BE2C (cell line): ENCODE measurements around the gene LCE1B.

Experiments used
- DNase-seq: peaks from one replicate; pipeline ENCODE4 v3.0.0-alpha.2; 2020
- H3K27me3 ChIP-seq: fragments of 250-450 bp; sonication (Bioruptor Pico); 2 replicates; pipeline ENCODE4 v1.5.1; 2020; ENCODE audit warnings: mild to moderate bottlenecking
- H3K36me3 ChIP-seq: fragments of 250-450 bp; sonication (Bioruptor Pico); 2 replicates; pipeline ENCODE4 v1.5.1; 2020; ENCODE audit warnings: mild to moderate bottlenecking
- H3K4me1 ChIP-seq: fragments of 250-450 bp; sonication (Bioruptor Pico); 2 replicates; pipeline ENCODE4 v1.5.1; 2020
- H3K4me3 ChIP-seq: 2 replicates; pipeline ENCODE4 v1.5.1; 2011; ENCODE audit warnings: low read depth, low read length
- H3K9me3 ChIP-seq: fragments of 250-450 bp; sonication (Bioruptor Pico); 2 replicates; pipeline ENCODE4 v1.5.1; 2020
- CTCF ChIP-seq: IDR thresholded peaks from 2 replicates; pipeline ENCODE4 v1.5.1; 2012; ENCODE audit warnings: mild to moderate bottlenecking, low read depth, low read length

LCE1B gene

GRCh38 chr1:152842556-152842955 is 30.8 kb downstream of the LCE1B start, which contains the start of gene LCE6A:
LCE6A (plus strand) TSS chr1:152842856; CDS start chr1:152843521, 665 bp downstream.
- H3K4me3 ChIP-seq: no peak within 1 kb of the TSS
- H3K27me3 ChIP-seq: no peaks in the 10 kb centered on the region
- no peak for TF ChIP-seq CTCF
- no peaks in the 10 kb centered on the region for H3K4me1 ChIP-seq
- H3K36me3 ChIP-seq: no peaks in the 10 kb centered on the region
- DNase-seq: no peak
- no peaks in the 10 kb centered on the region for H3K9me3 ChIP-seq

GRCh38 chr1:152855661-152856060 is 43.9 kb downstream of the LCE1B start:
- no peak for TF ChIP-seq CTCF
- Histone ChIP-seq H3K36me3 (no peaks in the 10 kb centered on the region), H3K27me3 (no peaks in the 10 kb centered on the region), H3K4me3 (no peak overlapping the region), H3K4me1 (no peaks in the 10 kb centered on the region), H3K9me3 (no peaks in the 10 kb centered on the region)
- DNase-seq: no peak

GRCh38 chr1:152858062-152858461 is 46.3 kb downstream of the LCE1B start:
- Histone ChIP-seq H3K27me3 (no peaks in the 10 kb centered on the region), H3K36me3 (no peaks in the 10 kb centered on the region), H3K4me1 (no peaks in the 10 kb centered on the region), H3K9me3 (no peaks in the 10 kb centered on the region), H3K4me3 (no peak overlapping the region)
- TF ChIP-seq CTCF: no peak
- DNase-seq: no peak

- H3K27me3 ChIP-seq: no peaks in the 10 kb centered on the region
- TF ChIP-seq CTCF: no peak
- no peak for DNase-seq
- H3K9me3 ChIP-seq: no peaks in the 10 kb centered on the region
- no peaks in the 10 kb centered on the region for H3K4me1 ChIP-seq
- H3K4me3 ChIP-seq: no peak within 1 kb of the TSS
- H3K36me3 ChIP-seq: no peaks in the 10 kb centered on the region
These were observed 47.9 kb downstream of the LCE1B start, which contains the start of gene LCE7A for GRCh38 chr1:152859696-152860095. LCE7A (plus strand) TSS chr1:152859996; CDS start chr1:152860698, 702 bp downstream.

- Histone ChIP-seq H3K36me3 (no peaks in the 10 kb centered on the region), H3K4me3 (no peak overlapping the region), H3K27me3 (no peaks in the 10 kb centered on the region), H3K4me1 (no peaks in the 10 kb centered on the region), H3K9me3 (no peaks in the 10 kb centered on the region)
- DNase-seq: no peak
- no peak for TF ChIP-seq CTCF
These were observed 48.4 kb downstream of the LCE1B start for GRCh38 chr1:152860129-152860528.

GRCh38 chr1:152861374-152861773 is 49.6 kb downstream of the LCE1B start:
- DNase-seq: no peak
- TF ChIP-seq CTCF: no peak
- Histone ChIP-seq H3K9me3 (no peaks in the 10 kb centered on the region), H3K27me3 (no peaks in the 10 kb centered on the region), H3K4me1 (no peaks in the 10 kb centered on the region), H3K4me3 (no peak overlapping the region), H3K36me3 (no peaks in the 10 kb centered on the region)
